HepG2 (cell line): ENCODE data around the gene CDK6. TPM values are rescaled to one million over a fixed set of nuclear protein-coding genes. Genes with fewer than 3 reads are reported as not detected.
A peak's percentile ranks its signal among the peaks of the same experiment; 100 is the strongest.

Experiments used
- FLYWCH1 ChIP-seq: sonication (generic); formaldehyde crosslinking; IDR thresholded peaks from 2 replicates; pipeline ENCODE4 v1.8.1; 2023; ENCODE audit warnings: mild to moderate bottlenecking, missing genetic modification reagents
- FOXO1 ChIP-seq: sonication (generic); formaldehyde crosslinking; IDR thresholded peaks from 2 replicates; pipeline ENCODE4 v1.4.0; 2020; ENCODE audit warnings: missing genetic modification reagents
- GATA4 ChIP-seq: sonication (generic); IDR thresholded peaks from 2 replicates; pipeline ENCODE4 v1.6.1; 2016; ENCODE audit warnings: antibody characterized with exemption, low read depth, borderline replicate concordance
- HHEX ChIP-seq: IDR thresholded peaks from 2 replicates; pipeline ENCODE4 v1.6.1; 2016; ENCODE audit warnings: control low read depth
- KDM4B ChIP-seq: sonication (generic); formaldehyde crosslinking; IDR thresholded peaks from 2 replicates; pipeline ENCODE4 v1.4.0; 2020; ENCODE audit warnings: missing genetic modification reagents
- KDM6A ChIP-seq: IDR thresholded peaks from 2 replicates; pipeline ENCODE4 v1.6.1; 2016; ENCODE audit warnings: low read depth
- NFE2 ChIP-seq: sonication (generic); formaldehyde crosslinking; IDR thresholded peaks from 2 replicates; pipeline ENCODE4 v1.4.0; 2020; ENCODE audit warnings: missing genetic modification reagents
- NFE2L2 ChIP-seq: fragments of 150-350 bp; IDR thresholded peaks from 2 replicates; pipeline ENCODE4 v1.6.1; 2014; ENCODE audit warnings: low read length
- SIX1 ChIP-seq: sonication (generic); formaldehyde crosslinking; IDR thresholded peaks from 2 replicates; pipeline ENCODE4 v1.4.0; 2020; ENCODE audit warnings: missing genetic modification reagents, borderline replicate concordance
- SNAPC2 ChIP-seq: sonication (generic); formaldehyde crosslinking; IDR thresholded peaks from 2 replicates; pipeline ENCODE4 v1.8.1; 2022; ENCODE audit warnings: mild to moderate bottlenecking, missing genetic modification reagents
- ZHX2 ChIP-seq, 2 experiments: sonication (generic) in 1 of 2; formaldehyde crosslinking in 1 of 2; IDR thresholded peaks; 2 replicates each; pipeline versions ENCODE4 v1.6.1 to v1.9.0; 2014 to 2022; ENCODE audit warnings: antibody characterized with exemption in 1 of 2, borderline replicate concordance in 1 of 2, inconsistent platforms in 1 of 2, low read depth in 1 of 2, missing genetic modification reagents in 1 of 2
- ZNF124 ChIP-seq: sonication (generic); formaldehyde crosslinking; IDR thresholded peaks from 2 replicates; pipeline ENCODE4 v1.4.0; 2020; ENCODE audit warnings: missing genetic modification reagents
- ZNF263 ChIP-seq: sonication (generic); formaldehyde crosslinking; IDR thresholded peaks from 2 replicates; pipeline ENCODE4 v1.4.0; 2020; ENCODE audit warnings: missing genetic modification reagents
- ZNF432 ChIP-seq: sonication (generic); formaldehyde crosslinking; IDR thresholded peaks from 2 replicates; pipeline ENCODE4 v1.5.0; 2020; ENCODE audit warnings: missing genetic modification reagents, mild to moderate bottlenecking, borderline replicate concordance
- ZNF816 ChIP-seq: sonication (generic); formaldehyde crosslinking; IDR thresholded peaks from 2 replicates; pipeline ENCODE4 v1.8.0; 2022; ENCODE audit warnings: missing genetic modification reagents, mild to moderate bottlenecking, borderline replicate concordance
- ZNF879 ChIP-seq: sonication (generic); formaldehyde crosslinking; IDR thresholded peaks from 2 replicates; pipeline ENCODE4 v1.8.1; 2023; ENCODE audit warnings: missing genetic modification reagents
- polyA plus RNA-seq, 8 experiments: library from polyadenylated mRNA; depleted of rRNA in 3 of 8; stranded (reverse) in 7 of 8; unstranded in 1 of 8; fragments of >200 nt; fragmentation: Illumina TruSeq in 4 of 8; extraction: Trizol in 4 of 8; gene quantifications; 2 replicates each; pipeline versions ENCODE4 v1.2.1 to v1.2.3, GENCODE V29; 2011 to 2016; ENCODE audit warnings: low read depth in 4 of 8, missing spikeins in 1 of 8, mixed read lengths in 1 of 8; ENCODE audit not compliant: insufficient read depth in 1 of 8
- total RNA-seq, 5 experiments: library from RNA; depleted of rRNA; stranded (reverse); fragments of >200 nt; fragmentation: Illumina TruSeq; extraction: Trizol; gene quantifications; 2 replicates each; pipeline ENCODE4 v1.2.3, GENCODE V29; 2016; ENCODE audit warnings: low read depth in 1 of 5
- TF ChIP-seq, protein P1 (sequence below): sonication (generic); formaldehyde crosslinking; IDR thresholded peaks from 2 replicates; pipeline ENCODE4 v1.4.0; 2020; ENCODE audit warnings: mild to moderate bottlenecking, missing genetic modification reagents
- TF ChIP-seq, protein P2 (sequence below): sonication (generic); formaldehyde crosslinking; conservative IDR thresholded peaks from 2 replicates; pipeline ENCODE4 v1.4.0; 2020; ENCODE audit warnings: mild to moderate bottlenecking, missing genetic modification reagents, moderate library complexity

The CDK6 gene
- total and polyA plus RNA-seq, 2 of the 13 experiments (the other 11 are each of a cell fraction or from before 2014, with no cell fraction given), result 34.6 to 90.8 TPM

- TF ChIP-seq HHEX (CRISPR knock-in tag) (no peak), SIX1 (peak; percentile 91), NFE2L2 (no peak), KDM6A (CRISPR knock-in tag) (peak; percentile 54; the same call in 1 of the 2 replicates), ZNF432 (CRISPR knock-in tag) (no peak), GATA4 (no peak), FOXO1 (CRISPR knock-in tag) (peak; percentile 93), ZNF879 (CRISPR knock-in tag) (no peak), ZNF124 (CRISPR knock-in tag) (peak; percentile 62; the same call in 1 of the 2 replicates), ZNF263 (CRISPR knock-in tag) (no peak), FLYWCH1 (CRISPR knock-in tag) (no peak), ZNF816 (CRISPR knock-in tag) (no peak), SNAPC2 (CRISPR knock-in tag) (0 out of 2 replicates have a peak, but pooled peaks have one; percentile 8), KDM4B (CRISPR knock-in tag) (no peak), NFE2 (CRISPR knock-in tag) (no peak), ZHX2 (IDR thresholded peaks at IDR 0.05; ENCODE audit: low read depth) (no peak), ZHX2 (CRISPR knock-in tag; IDR thresholded peaks at IDR 0.05; ENCODE audit: borderline replicate concordance) (no peak)
- TF ChIP-seq, protein P1, sequence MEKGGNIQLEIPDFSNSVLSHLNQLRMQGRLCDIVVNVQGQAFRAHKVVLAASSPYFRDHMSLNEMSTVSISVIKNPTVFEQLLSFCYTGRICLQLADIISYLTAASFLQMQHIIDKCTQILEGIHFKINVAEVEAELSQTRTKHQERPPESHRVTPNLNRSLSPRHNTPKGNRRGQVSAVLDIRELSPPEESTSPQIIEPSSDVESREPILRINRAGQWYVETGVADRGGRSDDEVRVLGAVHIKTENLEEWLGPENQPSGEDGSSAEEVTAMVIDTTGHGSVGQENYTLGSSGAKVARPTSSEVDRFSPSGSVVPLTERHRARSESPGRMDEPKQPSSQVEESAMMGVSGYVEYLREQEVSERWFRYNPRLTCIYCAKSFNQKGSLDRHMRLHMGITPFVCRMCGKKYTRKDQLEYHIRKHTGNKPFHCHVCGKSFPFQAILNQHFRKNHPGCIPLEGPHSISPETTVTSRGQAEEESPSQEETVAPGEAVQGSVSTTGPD (CRISPR knock-in tag), result no peak
- TF ChIP-seq, protein P2, sequence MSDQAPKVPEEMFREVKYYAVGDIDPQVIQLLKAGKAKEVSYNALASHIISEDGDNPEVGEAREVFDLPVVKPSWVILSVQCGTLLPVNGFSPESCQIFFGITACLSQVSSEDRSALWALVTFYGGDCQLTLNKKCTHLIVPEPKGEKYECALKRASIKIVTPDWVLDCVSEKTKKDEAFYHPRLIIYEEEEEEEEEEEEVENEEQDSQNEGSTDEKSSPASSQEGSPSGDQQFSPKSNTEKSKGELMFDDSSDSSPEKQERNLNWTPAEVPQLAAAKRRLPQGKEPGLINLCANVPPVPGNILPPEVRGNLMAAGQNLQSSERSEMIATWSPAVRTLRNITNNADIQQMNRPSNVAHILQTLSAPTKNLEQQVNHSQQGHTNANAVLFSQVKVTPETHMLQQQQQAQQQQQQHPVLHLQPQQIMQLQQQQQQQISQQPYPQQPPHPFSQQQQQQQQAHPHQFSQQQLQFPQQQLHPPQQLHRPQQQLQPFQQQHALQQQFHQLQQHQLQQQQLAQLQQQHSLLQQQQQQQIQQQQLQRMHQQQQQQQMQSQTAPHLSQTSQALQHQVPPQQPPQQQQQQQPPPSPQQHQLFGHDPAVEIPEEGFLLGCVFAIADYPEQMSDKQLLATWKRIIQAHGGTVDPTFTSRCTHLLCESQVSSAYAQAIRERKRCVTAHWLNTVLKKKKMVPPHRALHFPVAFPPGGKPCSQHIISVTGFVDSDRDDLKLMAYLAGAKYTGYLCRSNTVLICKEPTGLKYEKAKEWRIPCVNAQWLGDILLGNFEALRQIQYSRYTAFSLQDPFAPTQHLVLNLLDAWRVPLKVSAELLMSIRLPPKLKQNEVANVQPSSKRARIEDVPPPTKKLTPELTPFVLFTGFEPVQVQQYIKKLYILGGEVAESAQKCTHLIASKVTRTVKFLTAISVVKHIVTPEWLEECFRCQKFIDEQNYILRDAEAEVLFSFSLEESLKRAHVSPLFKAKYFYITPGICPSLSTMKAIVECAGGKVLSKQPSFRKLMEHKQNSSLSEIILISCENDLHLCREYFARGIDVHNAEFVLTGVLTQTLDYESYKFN, result peak; percentile 84
These were observed 84.2 kb downstream of the CDK6 start (continued) for GRCh38 chr7:92751902-92752901.
